ENCODE data around the gene UTP20.

Gene UTP20

GRCh38 chr12:101280006-101280505, at the start of gene UTP20:
Gene UTP20 (plus strand): TSS chr12:101280105. CDS start chr12:101280283, 178 bp downstream.
- peak; percentile 86 to 94 (median 90) for DNase-seq (ENCODE audit: low read depth in 4 of 4, low spot score in 1 of 4)

GRCh38 chr12:101230547-101230946, 49.4 kb upstream of the UTP20 start:
- DNase-seq (ENCODE audit: low read depth in 4 of 4, low spot score in 1 of 4), result no peak

- no peak for DNase-seq (ENCODE audit: low read depth in 4 of 4, low spot score in 1 of 4)
These were observed 48.3 kb upstream of the UTP20 start for GRCh38 chr12:101231636-101232035.

GRCh38 chr12:101235686-101236085, 44.2 kb upstream of the UTP20 start:
- DNase-seq (ENCODE audit: low read depth in 4 of 4, low spot score in 1 of 4), result no peak

- DNase-seq (ENCODE audit: low read depth in 4 of 4, low spot score in 1 of 4), result no peak
These were observed 41.6 kb upstream of the UTP20 start for GRCh38 chr12:101238306-101238705.

- no peak for DNase-seq (ENCODE audit: low read depth in 4 of 4, low spot score in 1 of 4)
These were observed 41.0 kb upstream of the UTP20 start for GRCh38 chr12:101238800-101239329.

GRCh38 chr12:101243074-101243473, 36.8 kb upstream of the UTP20 start:
- no peak for DNase-seq (ENCODE audit: low read depth in 4 of 4, low spot score in 1 of 4)

- no peak for DNase-seq (ENCODE audit: low read depth in 4 of 4, low spot score in 1 of 4)
These were observed 36.3 kb upstream of the UTP20 start for GRCh38 chr12:101243616-101244015.

- no peak for DNase-seq (ENCODE audit: low read depth in 4 of 4, low spot score in 1 of 4)
These were observed 23.6 kb upstream of the UTP20 start for GRCh38 chr12:101256266-101256665.

- DNase-seq (ENCODE audit: low read depth in 4 of 4, low spot score in 1 of 4), result no peak
These were observed 22.5 kb upstream of the UTP20 start for GRCh38 chr12:101257357-101257756.

GRCh38 chr12:101267111-101267510, 12.8 kb upstream of the UTP20 start:
- no peak for DNase-seq (ENCODE audit: low read depth in 4 of 4, low spot score in 1 of 4)

GRCh38 chr12:101276433-101276832, 3.5 kb upstream of the UTP20 start:
- DNase-seq (ENCODE audit: low read depth in 4 of 4, low spot score in 1 of 4), result no peak

GRCh38 chr12:101277443-101277842, 2.5 kb upstream of the UTP20 start:
- no peak for DNase-seq (ENCODE audit: low read depth in 4 of 4, low spot score in 1 of 4)

GRCh38 chr12:101287357-101287756, 7.5 kb downstream of the UTP20 start:
- no peak for DNase-seq (ENCODE audit: low read depth in 4 of 4, low spot score in 1 of 4)

GRCh38 chr12:101297661-101298060, 17.8 kb downstream of the UTP20 start:
- DNase-seq (ENCODE audit: low read depth in 4 of 4, low spot score in 1 of 4), result no peak

GRCh38 chr12:101298426-101298825, 18.5 kb downstream of the UTP20 start:
- no peak for DNase-seq (ENCODE audit: low read depth in 4 of 4, low spot score in 1 of 4)

GRCh38 chr12:101299346-101299745, 19.4 kb downstream of the UTP20 start:
- DNase-seq (ENCODE audit: low read depth in 4 of 4, low spot score in 1 of 4), result no peak

GRCh38 chr12:101299931-101300330, 20.0 kb downstream of the UTP20 start:
- DNase-seq (ENCODE audit: low read depth in 4 of 4, low spot score in 1 of 4), result no peak

GRCh38 chr12:101302741-101303140, 22.8 kb downstream of the UTP20 start:
- no peak for DNase-seq (ENCODE audit: low read depth in 4 of 4, low spot score in 1 of 4)

- DNase-seq (ENCODE audit: low read depth in 4 of 4, low spot score in 1 of 4), result no peak
These were observed 25.4 kb downstream of the UTP20 start for GRCh38 chr12:101305226-101305779.

GRCh38 chr12:101305794-101306193, 25.9 kb downstream of the UTP20 start:
- DNase-seq (ENCODE audit: low read depth in 4 of 4, low spot score in 1 of 4), result no peak

GRCh38 chr12:101322480-101322879, 42.6 kb downstream of the UTP20 start:
- no peak for DNase-seq (ENCODE audit: low read depth in 4 of 4, low spot score in 1 of 4)

GRCh38 chr12:101323255-101323654, 43.4 kb downstream of the UTP20 start:
- no peak for DNase-seq (ENCODE audit: low read depth in 4 of 4, low spot score in 1 of 4)
